ENCODE measurements around the gene DYNLL2. TPM values are rescaled to one million over a fixed set of nuclear protein-coding genes. Genes with fewer than 3 reads are reported as not detected.

DYNLL2 gene
- polyA plus RNA-seq, 1 of the 3 experiments (the other 2 are of a cell fraction), result 27.0 TPM

- Histone ChIP-seq H3K27me3 (ENCODE audit: insufficient read depth) (peaks cover 27% of the 10 kb centered on the region), H3K4me2 (no peak overlapping the region), H3K36me3 (replicated peaks in 1 of 2; ENCODE audit: control insufficient read depth in 1 of 2, insufficient read depth in 2 of 2, low read length in 1 of 2) (no peaks in the 10 kb centered on the region), H3K4me3 (ENCODE audit: low read depth in 2 of 2, low read length in 1 of 2) (no peak overlapping the region), H3F3A (replicated peaks; ENCODE audit: insufficient read depth) (no peaks in the 10 kb centered on the region), H2AFZ (ENCODE audit: low read depth) (no peak overlapping the region), H3K4me1 (ENCODE audit: control insufficient read depth in 1 of 2, insufficient read depth in 2 of 2, low read depth in 1 of 2, low read length in 1 of 2) (peaks cover 0 to 8% of the 10 kb centered on the region in 2 experiments; a peak in 1 of 4 replicates), H4K20me1 (ENCODE audit: insufficient read depth) (no peaks in the 10 kb centered on the region), H3K9me2 (no peaks in the 10 kb centered on the region), H3K9ac (no peak overlapping the region), H3K27ac (ENCODE audit: low read depth in 2 of 2, low read length in 1 of 2) (no peak overlapping the region), H3K9me3 (no peaks in the 10 kb centered on the region), H3K79me2 (ENCODE audit: insufficient read depth) (no peaks in the 10 kb centered on the region)
- CTCF ChIA-PET, result interaction anchor here (1.3 kb wide), 1 partner anchor 57 kb away, joined by 5 read pairs; no protein-coding TSS in a partner anchor
- POLR2A ChIA-PET, result no interaction called here
- DNase-seq, result no peak
- no peak for TF ChIP-seq MEF2A (IDR thresholded peaks at IDR 0.05; ENCODE audit: borderline replicate concordance, low read depth)
- TF ChIP-seq YY1 (IDR thresholded peaks at IDR 0.05; ENCODE audit: low read depth), result no peak
- no peak for TF ChIP-seq CHD2 (IDR thresholded peaks at IDR 0.05; ENCODE audit: low read length, partially characterized antibody)
- no peak for TF ChIP-seq SMC3 (IDR thresholded peaks at IDR 0.05; ENCODE audit: low read depth, low read length)
- TF ChIP-seq SIN3A (IDR thresholded peaks at IDR 0.05; ENCODE audit: borderline replicate concordance, low read depth, low read length), result no peak
- no peak for TF ChIP-seq NFIC (IDR thresholded peaks at IDR 0.05; ENCODE audit: borderline replicate concordance)
- no peak for TF ChIP-seq TCF12 (IDR thresholded peaks at IDR 0.05)
- no peak for TF ChIP-seq FOXJ3 (CRISPR knock-in tag; IDR thresholded peaks at IDR 0.05)
- TF ChIP-seq REST (IDR thresholded peaks at IDR 0.05; ENCODE audit: low read depth, low read length), result no peak
- no peak for TF ChIP-seq TEAD4 (IDR thresholded peaks at IDR 0.05; ENCODE audit: borderline replicate concordance, insufficient read depth)
- TF ChIP-seq RFX5 (IDR thresholded peaks at IDR 0.05; ENCODE audit: low read length), result no peak
- no peak for TF ChIP-seq RCOR1 (IDR thresholded peaks at IDR 0.05; ENCODE audit: low read length)
- no peak for TF ChIP-seq ZBTB33 (IDR thresholded peaks at IDR 0.05; ENCODE audit: borderline replicate concordance, low read depth)
- no peak for TF ChIP-seq NRF1 (IDR thresholded peaks at IDR 0.05; ENCODE audit: low read depth, low read length)
- TF ChIP-seq EP300 (IDR thresholded peaks at IDR 0.05; ENCODE audit: borderline replicate concordance in 1 of 2, low read depth in 1 of 2, low read length in 1 of 2), result no peak
- TF ChIP-seq IRF3 (IDR thresholded peaks at IDR 0.05; ENCODE audit: low read depth, low read length), result no peak
- TF ChIP-seq USF1 (IDR thresholded peaks at IDR 0.05; ENCODE audit: borderline replicate concordance, low read depth), result no peak
- no peak for TF ChIP-seq EZH2phosphoT487 (IDR thresholded peaks at IDR 0.05; ENCODE audit: borderline replicate concordance, low read depth)
- TF ChIP-seq PBX3 (IDR thresholded peaks at IDR 0.05), result no peak
- TF ChIP-seq ELF1 (IDR thresholded peaks at IDR 0.05), result no peak
Measured at GRCh38 chr17:58056476-58056875, 26.7 kb upstream of the DYNLL2 start.

Data from SK-N-SH (cell line).